ENCODE measurements around the gene NID1. TPM values are rescaled to one million over a fixed set of nuclear protein-coding genes. Genes with fewer than 3 reads are reported as not detected.
"Not testable (repeated sequence)": the region's sequence is repeated elsewhere in the genome, so short reads cannot be mapped to it uniquely, and the experiment has no call there.

The NID1 gene
- polyA plus RNA-seq, 3 donors from 2014 or later: not detected

DNA sequence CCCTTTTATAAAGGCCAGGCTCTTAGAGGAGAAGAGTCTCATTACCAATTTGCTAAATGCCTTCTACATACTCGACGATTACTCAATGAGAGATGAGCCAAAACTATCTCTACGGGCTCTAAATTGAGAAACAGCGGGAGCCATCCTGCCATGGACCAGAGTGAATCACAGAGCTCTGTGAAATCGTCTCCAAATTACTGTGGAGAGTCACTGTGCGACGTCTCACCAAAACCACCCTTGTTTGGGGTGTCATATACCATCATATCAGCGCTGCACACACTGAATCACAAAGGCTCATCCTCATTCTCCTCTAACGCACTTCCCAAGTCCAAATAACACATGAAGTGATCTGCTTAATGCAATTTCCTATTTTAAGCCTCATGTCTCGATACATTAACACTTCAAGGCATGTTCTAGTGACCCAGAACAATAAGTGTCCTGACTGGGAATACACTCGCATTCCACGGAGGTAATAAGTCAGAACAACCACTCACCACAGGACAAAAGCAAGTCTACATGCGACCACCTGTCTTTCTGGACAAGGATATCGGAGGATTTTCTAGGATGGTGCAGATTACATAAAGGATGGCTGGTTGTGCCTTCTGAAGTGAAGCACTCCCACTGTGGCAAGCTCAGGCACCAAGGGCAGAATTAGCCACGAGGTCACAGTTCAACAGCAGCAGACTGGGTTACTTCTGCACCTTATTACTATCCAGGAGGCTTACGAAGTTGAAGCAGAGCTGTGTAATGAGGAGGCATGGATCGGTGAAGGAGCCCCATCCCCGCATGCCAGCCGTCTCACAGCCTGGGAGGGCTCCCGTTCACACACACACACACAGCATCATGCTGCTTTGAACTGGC lies 44.3 kb downstream of the NID1 start:
- Mint-ChIP-seq H3K9me3 (no peaks in the 10 kb centered on the region), H3K27me3 (ENCODE audit: low read depth in 3 of 3) (peaks cover 0 to 5% (median 5%) of the 10 kb centered on the region in 3 donors), H3K4me1 (no peaks in the 10 kb centered on the region), H3K27ac (no peak overlapping the region), H3K36me3 (no peaks in the 10 kb centered on the region), H3K4me3 (no peak overlapping the region)
- no peak for DNase-seq

DNA sequence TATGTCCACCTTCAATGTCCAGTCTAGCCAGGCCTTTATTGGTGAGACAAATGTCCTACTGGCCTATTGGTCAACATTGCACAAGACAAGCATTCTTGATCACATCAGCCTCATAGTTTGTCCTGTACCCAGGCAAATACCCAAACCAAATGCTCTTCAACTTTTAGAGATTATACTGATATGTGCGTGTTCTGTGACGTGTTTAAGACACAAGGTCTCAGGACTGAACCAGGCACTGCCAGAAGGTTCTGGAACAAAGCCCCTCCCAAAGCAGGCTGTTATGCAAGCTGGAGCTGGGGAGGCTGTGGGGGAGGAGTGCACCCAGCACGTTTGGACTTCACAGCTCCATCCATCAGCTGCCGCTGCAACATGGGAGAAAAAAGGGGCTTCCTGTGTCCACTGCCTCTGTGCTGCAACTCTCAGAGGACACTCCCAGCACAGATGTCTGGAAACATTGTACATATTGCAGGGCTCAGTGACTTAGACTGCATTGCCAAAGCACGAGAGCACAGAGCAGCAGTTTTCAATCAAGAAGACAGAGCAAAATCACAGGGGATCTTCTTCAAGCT lies 45.9 kb downstream of the NID1 start:
- Mint-ChIP-seq H3K4me1 (no peaks in the 10 kb centered on the region), H3K27ac (no peak overlapping the region), H3K4me3 (no peak overlapping the region), H3K27me3 (ENCODE audit: low read depth in 3 of 3) (peaks cover 0 to 7% (median 5%) of the 10 kb centered on the region in 3 donors), H3K9me3 (no peaks in the 10 kb centered on the region), H3K36me3 (no peaks in the 10 kb centered on the region)
- DNase-seq: no peak

DNA sequence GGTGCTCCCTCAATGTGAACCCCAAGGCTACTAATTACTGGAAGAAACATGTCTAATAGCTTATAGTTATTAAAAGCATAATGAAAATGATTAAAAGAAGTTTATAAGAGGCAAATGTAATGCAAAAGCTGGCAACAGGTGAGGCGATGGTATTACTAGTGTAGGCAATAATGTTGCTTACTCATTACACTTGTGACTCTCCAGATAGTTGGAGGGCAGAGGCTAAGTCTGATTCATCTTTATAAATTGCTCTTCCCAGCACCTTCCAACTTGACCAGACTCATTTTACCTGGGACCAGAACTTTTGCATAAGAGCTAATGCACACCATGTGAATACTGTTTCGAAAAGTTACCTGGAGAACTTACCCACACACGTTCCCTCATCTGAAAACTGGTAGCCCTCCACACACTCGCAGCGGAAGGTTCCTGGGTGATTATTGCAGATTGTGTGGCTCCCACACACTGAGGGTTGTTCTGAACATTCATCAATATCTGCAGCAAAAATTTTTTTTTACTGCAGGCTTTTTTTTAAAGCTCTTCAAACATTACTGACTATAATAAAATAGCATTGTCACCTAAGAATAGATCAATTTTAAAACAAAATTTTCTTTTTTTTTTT lies 48.0 kb downstream of the NID1 start:
- H3K27me3 Mint-ChIP-seq (ENCODE audit: low read depth in 3 of 3): peaks cover 0 to 5% (median 5%) of the 10 kb centered on the region in 3 donors
- no peaks in the 10 kb centered on the region for H3K36me3 Mint-ChIP-seq

DNA sequence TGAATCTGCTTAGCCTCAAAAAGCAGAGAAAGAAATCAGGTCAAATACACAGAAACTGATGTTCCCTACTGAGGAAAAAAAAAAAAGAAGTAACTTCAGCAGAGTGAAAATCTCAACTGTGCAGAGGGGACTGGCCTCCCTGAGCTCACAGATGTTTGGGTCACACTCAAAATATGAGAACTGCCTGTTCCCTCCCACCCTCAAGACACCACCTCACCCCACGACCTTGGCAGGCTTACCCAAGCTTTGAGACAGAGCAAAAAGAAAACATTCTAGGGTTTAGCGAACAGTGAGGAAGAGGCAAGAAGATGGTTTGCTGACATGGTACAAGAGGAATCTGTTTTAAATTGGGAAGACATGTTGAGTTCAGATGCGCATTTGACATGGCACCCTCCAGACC lies 48.8 kb downstream of the NID1 start:
- H3K27me3 Mint-ChIP-seq (ENCODE audit: low read depth in 3 of 3): peaks cover 0 to 5% (median 5%) of the 10 kb centered on the region in 3 donors
- H3K9me3 Mint-ChIP-seq: no peaks in the 10 kb centered on the region
- no peak for DNase-seq
- no peaks in the 10 kb centered on the region for H3K36me3 Mint-ChIP-seq
- H3K4me1 Mint-ChIP-seq: no peaks in the 10 kb centered on the region
- no peak overlapping the region for H3K27ac Mint-ChIP-seq
- no peak overlapping the region for H3K4me3 Mint-ChIP-seq

More for the DNA sequence above, 48.0 kb downstream of the NID1 start:
- no peak for DNase-seq
- no peak overlapping the region for H3K27ac Mint-ChIP-seq
- H3K9me3 Mint-ChIP-seq: no peaks in the 10 kb centered on the region
- no peak overlapping the region for H3K4me3 Mint-ChIP-seq
- no peaks in the 10 kb centered on the region for H3K4me1 Mint-ChIP-seq

DNA sequence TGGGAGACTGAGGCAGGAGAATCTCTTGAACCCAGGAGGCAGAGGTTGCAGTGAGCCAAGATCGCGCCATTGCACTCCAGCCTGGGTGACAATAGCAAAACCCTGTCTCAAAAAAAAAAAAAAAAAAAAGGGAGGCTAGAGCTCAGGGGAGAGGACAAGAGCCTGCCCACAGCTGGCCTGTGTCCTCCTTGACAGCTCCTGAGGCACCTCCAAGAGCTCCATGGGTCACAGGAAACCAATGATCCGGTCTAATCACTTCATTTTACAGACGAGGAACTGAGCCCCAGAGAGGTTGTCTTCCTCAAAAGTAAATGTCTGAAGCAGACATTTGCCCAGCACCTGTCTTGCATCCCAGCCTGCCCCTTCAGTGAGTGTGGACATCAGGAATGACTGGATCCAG lies 49.4 kb downstream of the NID1 start:
- H3K4me1 Mint-ChIP-seq: no peaks in the 10 kb centered on the region
- peaks cover 0 to 5% (median 5%) of the 10 kb centered on the region in 3 donors for H3K27me3 Mint-ChIP-seq (ENCODE audit: low read depth in 3 of 3)
- no peaks in the 10 kb centered on the region for H3K9me3 Mint-ChIP-seq
- H3K27ac Mint-ChIP-seq: no peak overlapping the region
- no peaks in the 10 kb centered on the region for H3K36me3 Mint-ChIP-seq
- no peak overlapping the region for H3K4me3 Mint-ChIP-seq
- no peak for DNase-seq

DNA sequence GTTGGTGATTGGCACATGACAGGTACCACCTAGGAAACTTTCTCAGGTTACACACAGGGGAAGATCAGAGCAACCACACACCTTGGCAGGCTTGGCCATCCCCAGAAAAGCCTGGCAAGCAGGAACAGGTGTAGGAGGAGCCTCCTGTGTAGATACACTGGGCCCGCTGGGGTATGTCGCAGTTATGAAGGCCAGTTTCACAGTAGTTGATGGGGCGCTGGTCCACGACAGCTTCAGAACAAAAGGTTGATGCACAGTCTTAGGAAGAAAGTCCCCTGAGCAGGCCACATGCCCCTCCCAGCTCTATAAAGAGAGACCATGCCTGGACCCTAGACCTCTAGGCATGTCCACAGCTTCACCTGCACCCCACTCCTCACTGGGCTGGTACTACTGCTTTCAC lies 51.6 kb downstream of the NID1 start:
- H3K27ac Mint-ChIP-seq: no peak overlapping the region

DNA sequence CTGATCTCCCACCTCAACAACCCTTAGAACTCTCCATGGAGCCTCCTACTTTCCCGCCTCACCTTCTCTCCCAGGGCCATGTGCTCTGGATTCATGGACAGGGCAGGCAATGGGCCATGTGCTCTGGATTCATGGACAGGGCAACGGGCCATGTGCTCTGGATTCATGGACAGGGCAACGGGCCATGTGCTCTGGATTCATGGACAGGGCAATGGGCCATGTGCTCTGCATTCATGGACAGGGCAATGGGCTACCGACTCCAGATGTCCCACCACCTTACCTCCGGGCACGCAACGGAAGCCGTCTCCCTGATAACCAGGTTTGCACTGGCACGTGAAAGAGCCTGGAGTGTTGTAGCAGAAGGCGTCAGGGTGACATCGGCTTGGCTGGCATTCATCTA lies 53.2 kb downstream of the NID1 start:
- no peaks in the 10 kb centered on the region for H3K4me1 Mint-ChIP-seq
- H3K27me3 Mint-ChIP-seq (ENCODE audit: low read depth in 3 of 3): peaks cover 0 to 5% (median 4%) of the 10 kb centered on the region in 3 donors
- no peak overlapping the region for H3K4me3 Mint-ChIP-seq
- H3K27ac Mint-ChIP-seq: no peak overlapping the region
- H3K9me3 Mint-ChIP-seq: no peaks in the 10 kb centered on the region
- no peak for DNase-seq
- no peaks in the 10 kb centered on the region for H3K36me3 Mint-ChIP-seq

More for the DNA sequence above, 51.6 kb downstream of the NID1 start:
- H3K27me3 Mint-ChIP-seq (ENCODE audit: low read depth in 3 of 3): peaks cover 0 to 3% (median 0%) of the 10 kb centered on the region in 3 donors
- H3K4me3 Mint-ChIP-seq: no peak overlapping the region
- no peaks in the 10 kb centered on the region for H3K36me3 Mint-ChIP-seq
- H3K9me3 Mint-ChIP-seq: no peaks in the 10 kb centered on the region
- no peak for DNase-seq
- no peaks in the 10 kb centered on the region for H3K4me1 Mint-ChIP-seq

DNA sequence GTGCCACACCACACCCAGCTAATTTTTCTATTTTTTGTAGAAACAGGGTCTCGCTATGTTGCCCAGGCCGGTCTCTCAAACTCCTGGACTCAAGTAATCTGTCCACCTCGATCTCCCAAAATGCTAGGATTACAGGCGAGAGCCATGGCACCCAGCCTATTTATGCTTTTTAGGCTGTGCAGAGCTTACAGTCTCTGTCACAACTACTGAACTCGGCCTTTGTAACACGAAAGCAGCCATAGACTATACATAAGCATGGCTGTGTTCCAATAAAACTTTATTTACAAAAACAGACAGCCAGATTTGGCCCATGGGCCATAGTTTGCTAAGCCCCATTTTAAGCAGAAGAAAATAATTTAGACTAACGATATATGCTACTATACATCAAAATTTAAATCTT lies 54.4 kb downstream of the NID1 start:
- H3K36me3 Mint-ChIP-seq: no peaks in the 10 kb centered on the region
- DNase-seq: no peak
- no peak overlapping the region for H3K27ac Mint-ChIP-seq
- no peaks in the 10 kb centered on the region for H3K9me3 Mint-ChIP-seq
- no peaks in the 10 kb centered on the region for H3K4me1 Mint-ChIP-seq
- peaks cover 0 to 7% (median 4%) of the 10 kb centered on the region in 3 donors for H3K27me3 Mint-ChIP-seq (ENCODE audit: low read depth in 3 of 3)
- H3K4me3 Mint-ChIP-seq: no peak overlapping the region

DNA sequence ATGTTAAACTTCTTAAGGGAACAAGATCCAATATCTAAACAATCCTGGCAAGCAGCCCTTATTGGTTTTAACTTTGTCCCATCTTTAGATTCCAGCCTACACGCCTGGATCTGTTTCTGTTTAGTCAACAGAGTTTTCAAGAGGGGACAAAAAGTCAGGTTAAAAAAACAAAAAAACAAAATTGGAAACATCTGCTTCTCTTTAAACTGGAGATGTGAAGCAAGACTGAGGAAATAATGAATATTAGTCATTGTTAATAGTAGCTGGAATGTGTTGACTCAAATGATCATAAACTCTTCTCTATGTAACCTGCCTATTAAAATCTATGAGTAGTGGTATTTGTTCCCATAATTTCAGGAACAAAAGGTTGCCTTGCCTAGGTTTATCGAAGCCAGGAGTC lies 55.0 kb downstream of the NID1 start:
- H3K9me3 Mint-ChIP-seq: no peaks in the 10 kb centered on the region
- no peak overlapping the region for H3K4me3 Mint-ChIP-seq
- H3K27me3 Mint-ChIP-seq (ENCODE audit: low read depth in 3 of 3): peaks cover 0 to 9% (median 2%) of the 10 kb centered on the region in 3 donors
- H3K4me1 Mint-ChIP-seq: no peaks in the 10 kb centered on the region
- H3K36me3 Mint-ChIP-seq: no peaks in the 10 kb centered on the region
- DNase-seq: no peak
- no peak overlapping the region for H3K27ac Mint-ChIP-seq

DNA sequence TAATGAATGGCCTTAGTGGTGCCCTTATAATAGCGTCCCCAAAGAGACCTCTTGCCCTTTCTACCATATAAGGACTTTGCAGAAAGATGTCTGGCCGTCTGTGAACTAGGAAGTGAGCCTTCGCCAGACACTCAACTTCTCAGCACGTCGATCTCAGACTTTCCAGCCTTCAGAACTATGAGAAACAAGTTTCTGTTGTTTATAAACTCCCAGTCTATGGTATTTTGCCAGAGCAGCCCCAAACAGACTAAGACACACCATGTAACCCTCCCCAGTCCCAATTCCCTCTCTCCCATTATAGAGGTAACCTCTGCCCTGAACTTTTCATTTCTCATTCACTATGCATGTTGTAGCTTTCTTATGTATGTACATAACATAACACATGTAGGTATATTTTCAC lies 55.7 kb downstream of the NID1 start:
- no peak overlapping the region for H3K27ac Mint-ChIP-seq
- no peaks in the 10 kb centered on the region for H3K9me3 Mint-ChIP-seq
- peaks cover 0 to 10% (median 2%) of the 10 kb centered on the region in 3 donors for H3K27me3 Mint-ChIP-seq (ENCODE audit: low read depth in 3 of 3)
- H3K4me1 Mint-ChIP-seq: no peaks in the 10 kb centered on the region
- no peak for DNase-seq
- no peaks in the 10 kb centered on the region for H3K36me3 Mint-ChIP-seq
- H3K4me3 Mint-ChIP-seq: no peak overlapping the region

DNA sequence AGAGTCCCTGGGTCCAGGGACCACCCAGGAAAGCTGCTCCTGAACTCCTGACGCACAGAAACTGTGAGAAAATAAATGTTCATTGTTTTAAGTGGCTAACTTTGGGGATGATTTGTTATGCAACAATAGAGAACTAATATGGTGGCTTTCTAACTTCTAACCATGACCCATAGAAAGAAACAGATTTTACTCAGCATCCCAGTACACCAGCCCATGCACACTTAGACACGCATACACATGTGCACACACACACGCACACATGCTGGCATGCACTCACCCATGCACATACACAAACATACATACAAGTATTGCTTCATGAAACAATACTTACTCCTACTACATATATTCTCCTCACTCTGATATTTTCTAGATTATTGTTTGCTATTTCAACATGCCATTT lies 57.1 kb downstream of the NID1 start:
- H3K9me3 Mint-ChIP-seq: no peaks in the 10 kb centered on the region
- DNase-seq: no peak
- peaks cover 0 to 10% (median 2%) of the 10 kb centered on the region in 3 donors for H3K27me3 Mint-ChIP-seq (ENCODE audit: low read depth in 3 of 3)
- H3K27ac Mint-ChIP-seq: no peak overlapping the region
- H3K36me3 Mint-ChIP-seq: no peaks in the 10 kb centered on the region
- no peaks in the 10 kb centered on the region for H3K4me1 Mint-ChIP-seq
- no peak overlapping the region for H3K4me3 Mint-ChIP-seq

DNA sequence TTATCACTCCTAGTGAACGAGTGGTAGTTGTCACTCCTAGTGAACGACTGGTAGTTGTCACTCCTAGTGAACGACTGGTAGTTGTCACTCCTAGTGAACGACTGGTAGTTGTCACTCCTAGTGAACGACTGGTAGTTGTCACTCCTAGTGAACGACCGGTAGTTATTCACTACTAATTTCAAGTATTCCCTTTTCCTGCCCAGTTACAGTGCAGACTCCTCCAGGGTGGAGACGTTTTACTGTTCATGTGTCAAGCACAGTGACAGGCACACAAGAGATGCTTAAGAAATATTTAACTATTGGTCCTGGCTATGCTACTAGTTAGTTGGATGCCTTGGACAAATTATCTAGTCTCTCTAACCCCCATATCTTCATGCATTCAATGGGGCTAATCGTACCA lies 61.8 kb downstream of the NID1 start:
- not testable (repeated sequence) for DNase-seq; H3K27me3 Mint-ChIP-seq (ENCODE audit: low read depth in 3 of 3); H3K27ac Mint-ChIP-seq; H3K4me3 Mint-ChIP-seq; H3K36me3 Mint-ChIP-seq; H3K9me3 Mint-ChIP-seq
- H3K4me1 Mint-ChIP-seq: peaks cover 13 to 20% of the 10 kb centered on the region in 2 donors

DNA sequence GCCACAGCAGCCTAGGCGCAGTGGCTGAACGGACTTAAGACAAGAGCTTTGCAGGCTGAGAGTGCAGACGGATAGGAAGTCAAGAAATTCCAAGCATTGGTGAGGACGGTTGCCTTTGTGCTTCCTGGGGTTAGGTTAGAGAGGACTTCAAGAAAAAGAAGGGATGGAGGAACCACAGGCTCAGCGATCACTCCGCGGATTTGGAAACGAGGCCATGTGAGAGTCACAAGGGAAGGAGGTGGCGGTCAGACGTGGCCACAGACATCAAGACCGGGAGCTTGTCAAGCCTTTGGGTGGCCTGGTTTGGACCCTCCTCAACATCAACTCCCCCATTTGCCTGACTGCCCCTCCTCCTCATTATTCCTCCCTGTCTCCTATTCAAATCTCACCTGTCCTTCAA lies 62.3 kb downstream of the NID1 start:
- H3K4me3 Mint-ChIP-seq: no peak overlapping the region
- H3K27ac Mint-ChIP-seq: no peak overlapping the region

DNA sequence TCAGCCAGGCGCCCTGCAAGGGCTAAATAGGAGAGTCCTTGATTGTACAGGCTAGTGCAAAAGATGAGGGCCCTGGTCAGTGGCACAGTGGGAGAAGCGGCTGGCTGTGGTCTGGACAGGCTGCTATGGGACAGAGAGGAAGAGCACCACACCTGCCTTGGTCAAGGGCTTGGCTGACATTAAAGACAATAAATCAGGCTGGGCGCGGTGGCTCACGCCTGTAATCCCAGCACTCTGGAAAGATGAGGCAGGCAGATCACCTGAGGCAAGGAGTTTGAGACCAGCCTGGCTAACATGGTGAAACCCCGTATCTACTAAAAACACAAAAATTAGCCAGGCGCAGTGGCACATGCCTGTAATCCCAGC lies 62.9 kb downstream of the NID1 start:
- Mint-ChIP-seq H3K27ac (no peak overlapping the region), H3K9me3 (no peaks in the 10 kb centered on the region), H3K4me3 (no peak overlapping the region), H3K4me1 (peaks cover 15 to 20% of the 10 kb centered on the region in 2 donors), H3K36me3 (no peaks in the 10 kb centered on the region), H3K27me3 (ENCODE audit: low read depth in 3 of 3) (peaks cover 0 to 6% (median 2%) of the 10 kb centered on the region in 3 donors)
- no peak for DNase-seq

More for the DNA sequence above, 62.3 kb downstream of the NID1 start:
- Mint-ChIP-seq H3K36me3 (no peaks in the 10 kb centered on the region), H3K27me3 (ENCODE audit: low read depth in 3 of 3) (peaks cover 2 to 6% (median 2%) of the 10 kb centered on the region in 3 donors), H3K4me1 (peaks cover 15 to 20% of the 10 kb centered on the region in 2 donors), H3K9me3 (no peaks in the 10 kb centered on the region)
- no peak for DNase-seq

Measured in immature natural killer cell (primary cell).